ENCODE results near the gene MOGAT3. TPM values are rescaled to one million over a fixed set of nuclear protein-coding genes. Genes with fewer than 3 reads are reported as not detected.

MOGAT3 gene
- total and polyA plus RNA-seq, 9 of the 15 experiments (the other 6 are each of a cell fraction or from before 2014, with no cell fraction given) = 0.07 to 0.17 (median 0.13) TPM; not detected in 6

DNA sequence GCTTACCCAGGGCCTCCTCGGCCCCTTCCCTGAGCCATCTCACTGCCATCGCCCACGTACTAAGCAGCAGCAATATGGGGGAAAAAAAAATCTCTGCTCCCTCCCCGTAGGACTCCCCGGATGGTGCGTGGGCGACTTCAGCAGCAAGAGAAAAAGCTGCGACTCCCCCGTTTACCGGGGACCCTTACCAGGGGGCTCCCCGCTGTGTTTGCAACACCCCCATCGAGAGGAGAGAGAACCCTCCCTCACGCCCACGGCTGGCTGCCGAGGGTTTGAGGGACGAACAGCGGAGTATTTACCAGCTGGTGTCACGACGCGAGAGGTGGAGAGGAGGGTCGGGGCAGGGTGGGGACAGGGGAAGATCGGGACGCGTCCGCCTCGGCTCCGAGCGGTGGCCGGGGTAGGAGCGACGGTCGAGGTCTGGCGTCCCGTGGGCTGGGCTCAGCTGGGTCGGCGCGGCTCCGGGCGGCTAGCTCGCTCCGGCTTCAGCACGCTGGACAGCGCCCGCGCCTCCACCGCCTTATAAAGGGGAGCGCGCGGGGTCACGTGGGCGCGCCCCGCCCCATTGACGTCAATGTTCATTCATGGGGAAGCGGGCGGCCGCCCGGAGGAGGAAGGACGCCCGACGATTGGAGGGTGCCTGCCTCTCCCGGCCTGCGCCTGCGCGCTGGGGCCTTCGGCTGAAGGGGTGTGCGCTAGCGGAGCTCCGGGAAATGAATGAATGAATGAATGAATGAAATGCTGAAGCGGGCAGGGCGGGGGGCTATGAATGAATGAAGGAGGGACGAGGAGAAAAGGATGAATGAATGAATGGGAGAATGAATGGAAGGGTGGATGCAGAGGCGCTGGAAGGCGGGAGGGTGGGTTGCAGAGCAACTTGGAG, 35.5 kb downstream of the MOGAT3 start, which contains the start of gene VGF (continued):
- no peak for TF ChIP-seq DEAF1 (CRISPR knock-in tag; IDR thresholded peaks at IDR 0.05)
- no peak for TF ChIP-seq TAF1 (IDR thresholded peaks at IDR 0.05; ENCODE audit: control insufficient read depth, extremely low read depth, insufficient read depth, low read length, severe bottlenecking)
- TF ChIP-seq FOXJ2 (tag; IDR thresholded peaks at IDR 0.05) = peak; percentile 70
- TF ChIP-seq ETS2 (tag; IDR thresholded peaks at IDR 0.05; ENCODE audit: borderline replicate concordance, poor library complexity, severe bottlenecking) = no peak
- no peak for TF ChIP-seq MEF2A (IDR thresholded peaks at IDR 0.05; ENCODE audit: control insufficient read depth, low read depth, low read length)
- TF ChIP-seq, protein P1, sequence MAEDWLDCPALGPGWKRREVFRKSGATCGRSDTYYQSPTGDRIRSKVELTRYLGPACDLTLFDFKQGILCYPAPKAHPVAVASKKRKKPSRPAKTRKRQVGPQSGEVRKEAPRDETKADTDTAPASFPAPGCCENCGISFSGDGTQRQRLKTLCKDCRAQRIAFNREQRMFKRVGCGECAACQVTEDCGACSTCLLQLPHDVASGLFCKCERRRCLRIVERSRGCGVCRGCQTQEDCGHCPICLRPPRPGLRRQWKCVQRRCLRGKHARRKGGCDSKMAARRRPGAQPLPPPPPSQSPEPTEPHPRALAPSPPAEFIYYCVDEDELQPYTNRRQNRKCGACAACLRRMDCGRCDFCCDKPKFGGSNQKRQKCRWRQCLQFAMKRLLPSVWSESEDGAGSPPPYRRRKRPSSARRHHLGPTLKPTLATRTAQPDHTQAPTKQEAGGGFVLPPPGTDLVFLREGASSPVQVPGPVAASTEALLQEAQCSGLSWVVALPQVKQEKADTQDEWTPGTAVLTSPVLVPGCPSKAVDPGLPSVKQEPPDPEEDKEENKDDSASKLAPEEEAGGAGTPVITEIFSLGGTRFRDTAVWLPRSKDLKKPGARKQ (CRISPR knock-in tag; IDR thresholded peaks at IDR 0.05) = no peak
- TF ChIP-seq, protein P2, sequence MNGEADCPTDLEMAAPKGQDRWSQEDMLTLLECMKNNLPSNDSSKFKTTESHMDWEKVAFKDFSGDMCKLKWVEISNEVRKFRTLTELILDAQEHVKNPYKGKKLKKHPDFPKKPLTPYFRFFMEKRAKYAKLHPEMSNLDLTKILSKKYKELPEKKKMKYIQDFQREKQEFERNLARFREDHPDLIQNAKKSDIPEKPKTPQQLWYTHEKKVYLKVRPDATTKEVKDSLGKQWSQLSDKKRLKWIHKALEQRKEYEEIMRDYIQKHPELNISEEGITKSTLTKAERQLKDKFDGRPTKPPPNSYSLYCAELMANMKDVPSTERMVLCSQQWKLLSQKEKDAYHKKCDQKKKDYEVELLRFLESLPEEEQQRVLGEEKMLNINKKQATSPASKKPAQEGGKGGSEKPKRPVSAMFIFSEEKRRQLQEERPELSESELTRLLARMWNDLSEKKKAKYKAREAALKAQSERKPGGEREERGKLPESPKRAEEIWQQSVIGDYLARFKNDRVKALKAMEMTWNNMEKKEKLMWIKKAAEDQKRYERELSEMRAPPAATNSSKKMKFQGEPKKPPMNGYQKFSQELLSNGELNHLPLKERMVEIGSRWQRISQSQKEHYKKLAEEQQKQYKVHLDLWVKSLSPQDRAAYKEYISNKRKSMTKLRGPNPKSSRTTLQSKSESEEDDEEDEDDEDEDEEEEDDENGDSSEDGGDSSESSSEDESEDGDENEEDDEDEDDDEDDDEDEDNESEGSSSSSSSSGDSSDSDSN (IDR thresholded peaks at IDR 0.05; ENCODE audit: borderline replicate concordance in 1 of 2, low read depth in 2 of 2, low read length in 2 of 2) = peak in 1 of 2 experiments; percentile 91; a peak in 2 of 4 replicates
- TF ChIP-seq FOXK2 (conservative IDR thresholded peaks at IDR 0.05 in 1 of 2, IDR thresholded peaks at IDR 0.05 in 1 of 2; ENCODE audit: low read depth in 2 of 2) = peak; percentile 34 to 69; a peak in 2 of 4 replicates
- no peak for TF ChIP-seq HDAC6 (IDR thresholded peaks at IDR 0.05; ENCODE audit: low read depth, low read length)
- TF ChIP-seq BRCA1 (IDR thresholded peaks at IDR 0.05) = no peak
- TF ChIP-seq BRCA1 (CRISPR knock-in tag; IDR thresholded peaks at IDR 0.05) = no peak
- peak; percentile 99 for TF ChIP-seq ATF6 (CRISPR knock-in tag; IDR thresholded peaks at IDR 0.05)
- no peak for TF ChIP-seq NCOA4 (IDR thresholded peaks at IDR 0.05; ENCODE audit: partially characterized antibody)
- no peak for TF ChIP-seq TRIM28 (IDR thresholded peaks at IDR 0.05)
- TF ChIP-seq ARID2 (IDR thresholded peaks at IDR 0.05) = no peak
- TF ChIP-seq, protein P3, sequence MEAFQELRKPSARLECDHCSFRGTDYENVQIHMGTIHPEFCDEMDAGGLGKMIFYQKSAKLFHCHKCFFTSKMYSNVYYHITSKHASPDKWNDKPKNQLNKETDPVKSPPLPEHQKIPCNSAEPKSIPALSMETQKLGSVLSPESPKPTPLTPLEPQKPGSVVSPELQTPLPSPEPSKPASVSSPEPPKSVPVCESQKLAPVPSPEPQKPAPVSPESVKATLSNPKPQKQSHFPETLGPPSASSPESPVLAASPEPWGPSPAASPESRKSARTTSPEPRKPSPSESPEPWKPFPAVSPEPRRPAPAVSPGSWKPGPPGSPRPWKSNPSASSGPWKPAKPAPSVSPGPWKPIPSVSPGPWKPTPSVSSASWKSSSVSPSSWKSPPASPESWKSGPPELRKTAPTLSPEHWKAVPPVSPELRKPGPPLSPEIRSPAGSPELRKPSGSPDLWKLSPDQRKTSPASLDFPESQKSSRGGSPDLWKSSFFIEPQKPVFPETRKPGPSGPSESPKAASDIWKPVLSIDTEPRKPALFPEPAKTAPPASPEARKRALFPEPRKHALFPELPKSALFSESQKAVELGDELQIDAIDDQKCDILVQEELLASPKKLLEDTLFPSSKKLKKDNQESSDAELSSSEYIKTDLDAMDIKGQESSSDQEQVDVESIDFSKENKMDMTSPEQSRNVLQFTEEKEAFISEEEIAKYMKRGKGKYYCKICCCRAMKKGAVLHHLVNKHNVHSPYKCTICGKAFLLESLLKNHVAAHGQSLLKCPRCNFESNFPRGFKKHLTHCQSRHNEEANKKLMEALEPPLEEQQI (IDR thresholded peaks at IDR 0.05) = no peak

Measured in K562 (cell line).